CD4-positive, alpha-beta T cell (primary cell): ENCODE measurements around the gene NRXN3. TPM values are rescaled to one million over a fixed set of nuclear protein-coding genes. Genes with fewer than 3 reads are reported as not detected.

ENCODE experiments used
- ATAC-seq: fragments of 200-7000 bp; cut with Tn5 transposase; one replicate; pipeline ENCODE4 v1.10.0; 2022; ENCODE audit warnings: mild to moderate bottlenecking; ENCODE audit not compliant: poor library complexity
- CTCF ChIA-PET: fragments of 350-600 bp; sonication (Branson Sonifier 250); formaldehyde crosslinking; loops from one replicate; lab custom pipeline; 2021; ENCODE audit warnings: antibody characterized with exemption, inconsistent platforms; lab: Charles Lee
- POLR2A ChIA-PET: fragments of 350-600 bp; sonication (Branson Sonifier 250); formaldehyde crosslinking; loops from one replicate; lab custom pipeline; 2021; ENCODE audit warnings: antibody characterized with exemption, inconsistent platforms; lab: Charles Lee
- DNase-seq, 14 experiments: peaks; one replicate each; pipeline ENCODE4 v3.0.0-alpha.2; 2013 to 2020; ENCODE audit warnings: mixed read lengths in 2 of 14
- H3K27ac ChIP-seq, 2 donors: one replicate each; pipeline versions ENCODE4 v1.5.1 to v1.7.0; 2013; ENCODE audit warnings: low read length in 2 of 2, low read depth in 1 of 2, mild to moderate bottlenecking in 1 of 2
- H3K27me3 ChIP-seq, 2 experiments: 1 replicate in 1 of 2; 2 replicates in 1 of 2; pipeline versions ENCODE4 v1.6.1 to v1.7.0; 2013; ENCODE audit warnings: low read length in 2 of 2, control low read depth in 1 of 2, mild to moderate bottlenecking in 1 of 2, moderate library complexity in 1 of 2; ENCODE audit not compliant: insufficient read depth in 2 of 2, control insufficient read depth in 1 of 2
- H3K36me3 ChIP-seq: one replicate; pipeline ENCODE4 v1.6.1; 2013; ENCODE audit warnings: low read length, control low read depth; ENCODE audit not compliant: insufficient read depth
- H3K4me1 ChIP-seq: one replicate; pipeline ENCODE4 v1.6.1; 2013; ENCODE audit warnings: low read length, control low read depth; ENCODE audit not compliant: insufficient read depth
- H3K4me3 ChIP-seq: one replicate; pipeline ENCODE4 v1.5.1; 2013; ENCODE audit warnings: mild to moderate bottlenecking, low read length, moderate library complexity
- H3K9me3 ChIP-seq, 2 experiments: 1 replicate in 1 of 2; 2 replicates in 1 of 2; pipeline versions ENCODE4 v1.6.1 to v1.7.0; 2013; ENCODE audit warnings: low read length in 2 of 2, mild to moderate bottlenecking in 2 of 2, control low read depth in 1 of 2, moderate library complexity in 1 of 2; ENCODE audit not compliant: control insufficient read depth in 1 of 2, insufficient read depth in 1 of 2
- H3K27ac Mint-ChIP-seq: one replicate; pipeline ENCODE4 v1.8.0; 2020; ENCODE audit warnings: mixed read lengths
- H3K27me3 Mint-ChIP-seq: one replicate; pipeline ENCODE4 v1.8.0; 2021; ENCODE audit warnings: mixed read lengths
- H3K36me3 Mint-ChIP-seq: one replicate; pipeline ENCODE4 v1.8.0; 2021; ENCODE audit warnings: low read depth, mixed read lengths
- H3K4me1 Mint-ChIP-seq: one replicate; pipeline ENCODE4 v1.8.0; 2021; ENCODE audit warnings: low read depth, mixed read lengths
- H3K4me3 Mint-ChIP-seq: one replicate; pipeline ENCODE4 v1.8.0; 2020; ENCODE audit warnings: mild to moderate bottlenecking, mixed read lengths
- H3K9me3 Mint-ChIP-seq: one replicate; pipeline ENCODE4 v1.8.0; 2020; ENCODE audit warnings: mixed read lengths
- intact Hi-C, 2 experiments: fragments of 100-400 bp; cut with DNase I in 1 of 2; cut with micrococcal nuclease in 1 of 2; formaldehyde crosslinking; loops; one replicate each; pipeline versions ENCODE4 v1.15.1 to v1.9.0; 2023 to 2025; cut with DNase I, micrococcal nuclease
- total RNA-seq, 174 experiments: library from RNA in 2 of 174; stranded (reverse) in 2 of 174; gene quantifications; one replicate each; pipeline ENCODE4 v1.2.3 and lab custom pipeline; 2021 to 2026
- TF ChIP-seq, protein P1 (sequence below): fragments of 200-600 bp; IDR thresholded peaks from one replicate; pipeline ENCODE4 v1.8.0; 2022; ENCODE audit warnings: antibody characterized with exemption, mild to moderate bottlenecking

The NRXN3 gene
- total RNA-seq, 2 experiments from 2014 or later, result not detected

DNA sequence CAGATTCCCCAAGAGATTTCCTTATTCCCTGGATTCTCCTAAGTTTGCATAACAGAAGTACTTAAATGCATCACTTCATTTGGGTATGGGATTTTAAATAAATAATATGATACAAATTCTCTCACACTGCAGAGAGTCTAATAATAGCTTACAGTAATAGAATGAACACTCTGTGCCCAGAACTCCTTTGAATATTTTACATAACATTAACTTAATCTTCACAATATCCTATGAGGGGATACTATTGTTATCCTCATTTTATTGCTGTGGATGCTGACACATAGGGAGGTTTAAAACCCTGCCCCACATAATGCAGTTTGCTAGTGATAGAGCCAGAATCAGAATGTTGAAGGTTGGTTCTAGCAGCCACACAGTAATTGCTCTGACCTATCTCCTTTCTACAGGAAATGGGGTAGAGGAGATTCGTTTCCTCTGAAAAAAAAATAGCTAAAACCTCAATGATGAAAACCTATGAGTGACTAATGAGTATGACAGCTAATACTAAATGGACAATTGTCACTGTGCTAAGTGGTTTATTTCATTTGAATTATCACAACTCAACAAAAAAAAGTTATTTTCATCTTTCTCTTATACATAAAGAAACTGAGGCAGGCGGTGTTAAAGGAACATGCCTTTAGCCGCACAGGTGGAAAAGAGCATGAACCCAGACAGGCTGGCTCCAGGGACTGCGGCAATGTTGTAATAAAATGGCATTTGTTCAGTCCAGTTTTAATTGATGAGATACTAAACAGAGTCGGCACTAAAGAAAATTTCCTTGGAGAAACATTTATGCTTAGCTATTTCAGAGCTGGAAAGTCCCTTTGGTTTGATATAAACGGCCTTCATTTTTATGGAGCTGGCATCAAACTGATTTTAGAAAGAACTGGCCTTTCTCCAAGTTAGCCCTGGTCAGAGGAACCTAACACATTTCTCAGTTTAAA lies 880.9 kb downstream of the NRXN3 start:
- POLR2A ChIA-PET, result no interaction called here
- H3K9me3 ChIP-seq, result no peaks in the 10 kb centered on the region
- no peaks in the 10 kb centered on the region for H3K27me3 ChIP-seq
- ATAC-seq (no peak), DNase-seq (no peak)
- Mint-ChIP-seq H3K27ac (no peak overlapping the region), H3K4me1 (no peaks in the 10 kb centered on the region), H3K27me3 (no peaks in the 10 kb centered on the region), H3K4me3 (no peak overlapping the region), H3K9me3 (peaks cover 3% of the 10 kb centered on the region), H3K36me3 (no peaks in the 10 kb centered on the region)
- intact Hi-C loops, result no loop called here
- CTCF ChIA-PET, result no interaction called here
- no peaks in the 10 kb centered on the region for H3K36me3 ChIP-seq
- TF ChIP-seq, protein P1, sequence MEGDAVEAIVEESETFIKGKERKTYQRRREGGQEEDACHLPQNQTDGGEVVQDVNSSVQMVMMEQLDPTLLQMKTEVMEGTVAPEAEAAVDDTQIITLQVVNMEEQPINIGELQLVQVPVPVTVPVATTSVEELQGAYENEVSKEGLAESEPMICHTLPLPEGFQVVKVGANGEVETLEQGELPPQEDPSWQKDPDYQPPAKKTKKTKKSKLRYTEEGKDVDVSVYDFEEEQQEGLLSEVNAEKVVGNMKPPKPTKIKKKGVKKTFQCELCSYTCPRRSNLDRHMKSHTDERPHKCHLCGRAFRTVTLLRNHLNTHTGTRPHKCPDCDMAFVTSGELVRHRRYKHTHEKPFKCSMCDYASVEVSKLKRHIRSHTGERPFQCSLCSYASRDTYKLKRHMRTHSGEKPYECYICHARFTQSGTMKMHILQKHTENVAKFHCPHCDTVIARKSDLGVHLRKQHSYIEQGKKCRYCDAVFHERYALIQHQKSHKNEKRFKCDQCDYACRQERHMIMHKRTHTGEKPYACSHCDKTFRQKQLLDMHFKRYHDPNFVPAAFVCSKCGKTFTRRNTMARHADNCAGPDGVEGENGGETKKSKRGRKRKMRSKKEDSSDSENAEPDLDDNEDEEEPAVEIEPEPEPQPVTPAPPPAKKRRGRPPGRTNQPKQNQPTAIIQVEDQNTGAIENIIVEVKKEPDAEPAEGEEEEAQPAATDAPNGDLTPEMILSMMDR, result no peak
- no peaks in the 10 kb centered on the region for H3K4me1 ChIP-seq
- no peak overlapping the region for H3K27ac ChIP-seq
- H3K4me3 ChIP-seq, result no peak overlapping the region

DNA sequence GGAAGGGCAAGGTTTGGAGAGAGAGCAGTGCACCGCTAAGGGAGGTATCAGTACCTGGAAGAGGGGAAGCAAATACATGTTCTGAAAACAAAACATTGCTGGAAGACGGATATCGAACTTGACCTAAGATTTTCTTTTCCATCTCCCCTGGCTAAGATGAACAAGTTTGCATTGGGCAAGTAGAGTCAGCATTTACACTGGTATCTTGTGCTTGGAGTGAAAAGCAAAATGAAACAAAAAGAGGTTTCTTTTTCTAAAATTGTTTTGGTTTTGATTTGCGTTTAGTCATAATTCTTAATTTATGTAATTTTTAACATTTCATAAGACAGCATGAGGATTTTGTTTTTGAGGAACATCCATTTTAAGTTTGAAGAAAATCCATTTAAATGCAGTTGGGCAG lies 881.6 kb downstream of the NRXN3 start:
- no peak for DNase-seq
- Histone ChIP-seq H3K9me3 (no peaks in the 10 kb centered on the region), H3K27ac (no peak overlapping the region), H3K36me3 (no peaks in the 10 kb centered on the region), H3K27me3 (no peaks in the 10 kb centered on the region), H3K4me1 (no peaks in the 10 kb centered on the region), H3K4me3 (no peak overlapping the region)
- ATAC-seq, result no peak
- no peaks in the 10 kb centered on the region for H3K4me1 Mint-ChIP-seq
- CTCF ChIA-PET, result no interaction called here
- POLR2A ChIA-PET, result interaction anchor here (0.6 kb wide), 1 partner anchor 9 kb away, joined by 3 read pairs; no protein-coding TSS in a partner anchor
- TF ChIP-seq, protein P1, result no peak
- H3K27ac Mint-ChIP-seq, result no peak overlapping the region
- intact Hi-C loops, result no loop called here
- H3K4me3 Mint-ChIP-seq, result no peak overlapping the region
- H3K9me3 Mint-ChIP-seq, result peaks cover 3% of the 10 kb centered on the region
- no peaks in the 10 kb centered on the region for H3K27me3 Mint-ChIP-seq
- no peaks in the 10 kb centered on the region for H3K36me3 Mint-ChIP-seq

DNA sequence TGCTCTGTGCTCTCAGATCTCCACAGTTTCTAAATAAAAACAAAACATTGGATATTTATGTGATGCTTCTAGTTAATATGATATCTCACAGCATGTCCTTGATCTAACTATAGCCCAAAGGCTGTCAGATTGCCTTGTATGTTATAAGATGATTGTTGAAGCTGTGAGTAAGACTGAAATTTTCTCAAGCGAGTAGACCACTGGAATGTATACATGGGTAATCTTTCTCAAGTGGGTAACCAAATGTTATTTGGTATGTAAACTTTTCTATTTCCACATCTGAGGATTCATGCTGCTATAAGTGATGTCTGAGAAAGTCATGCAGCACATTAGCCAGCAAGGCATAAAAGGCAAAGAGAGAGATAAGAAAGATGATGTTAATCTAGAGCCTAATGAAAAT lies 886.7 kb downstream of the NRXN3 start:
- DNase-seq (no peak), ATAC-seq (no peak)
- H3K9me3 ChIP-seq, result peaks cover 0 to 4% of the 10 kb centered on the region in 2 experiments
- no peak overlapping the region for H3K27ac ChIP-seq
- TF ChIP-seq, protein P1, result no peak
- Mint-ChIP-seq H3K27me3 (no peaks in the 10 kb centered on the region), H3K4me1 (no peaks in the 10 kb centered on the region), H3K27ac (no peak overlapping the region), H3K36me3 (no peaks in the 10 kb centered on the region), H3K9me3 (peaks cover 6% of the 10 kb centered on the region), H3K4me3 (no peak overlapping the region)
- H3K4me1 ChIP-seq, result no peaks in the 10 kb centered on the region
- no peaks in the 10 kb centered on the region for H3K36me3 ChIP-seq
- intact Hi-C loops, result no loop called here
- H3K4me3 ChIP-seq, result no peak overlapping the region
- no peaks in the 10 kb centered on the region for H3K27me3 ChIP-seq
- ChIA-PET CTCF (no interaction called here), POLR2A (no interaction called here)
